ENCODE measurements around the gene MRPL52. TPM values are rescaled to one million over a fixed set of nuclear protein-coding genes. Genes with fewer than 3 reads are reported as not detected.
"Not testable (repeated sequence)": the region's sequence is repeated elsewhere in the genome, so short reads cannot be mapped to it uniquely, and the experiment has no call there.

MRPL52 gene
- total RNA-seq, 1 experiment from 2014 or later: 110 TPM

- Mint-ChIP-seq H3K4me3 (ENCODE audit: low read depth, unreplicated experiment) (no peak overlapping the region), H3K27ac (ENCODE audit: unreplicated experiment) (no peak overlapping the region), H3K27me3 (ENCODE audit: unreplicated experiment) (peaks cover 8% of the 10 kb centered on the region), H3K9me3 (ENCODE audit: low read depth, unreplicated experiment) (no peaks in the 10 kb centered on the region), H3K36me3 (ENCODE audit: insufficient read depth, unreplicated experiment) (no peaks in the 10 kb centered on the region), H3K4me1 (ENCODE audit: low read depth, unreplicated experiment) (no peaks in the 10 kb centered on the region)
- no peak for TF ChIP-seq CTCF (IDR thresholded peaks at IDR 0.05; ENCODE audit: unreplicated experiment)
- no peak for DNase-seq
- no TSS peak for BruUV-seq (replicated peaks)
- intact Hi-C loops (cut with micrococcal nuclease; ENCODE audit: unreplicated experiment): no loop called here
- CTCF ChIA-PET: no interaction called here
Measured at GRCh38 chr14:22800346-22800745, 29.3 kb upstream of the MRPL52 start.

- intact Hi-C loops (cut with micrococcal nuclease; ENCODE audit: unreplicated experiment): no loop called here
- CTCF ChIA-PET: no interaction called here
- Mint-ChIP-seq H3K4me3 (ENCODE audit: low read depth, unreplicated experiment) (no peak overlapping the region), H3K4me1 (ENCODE audit: low read depth, unreplicated experiment) (no peaks in the 10 kb centered on the region), H3K27me3 (ENCODE audit: unreplicated experiment) (peaks cover 8% of the 10 kb centered on the region), H3K36me3 (ENCODE audit: insufficient read depth, unreplicated experiment) (no peaks in the 10 kb centered on the region), H3K9me3 (ENCODE audit: low read depth, unreplicated experiment) (no peaks in the 10 kb centered on the region), H3K27ac (ENCODE audit: unreplicated experiment) (no peak overlapping the region)
- no peak for TF ChIP-seq CTCF (IDR thresholded peaks at IDR 0.05; ENCODE audit: unreplicated experiment)
- DNase-seq: no peak
- no TSS peak for BruUV-seq (replicated peaks)
Measured at GRCh38 chr14:22801716-22802115, 28.0 kb upstream of the MRPL52 start.

- intact Hi-C loops (cut with micrococcal nuclease; ENCODE audit: unreplicated experiment): no loop called here
- no peaks in the 10 kb centered on the region for H3K36me3 Mint-ChIP-seq (ENCODE audit: insufficient read depth, unreplicated experiment)
- CTCF ChIA-PET: no interaction called here
- peaks cover 10% of the 10 kb centered on the region for H3K4me1 Mint-ChIP-seq (ENCODE audit: low read depth, unreplicated experiment)
- no peak for TF ChIP-seq CTCF (IDR thresholded peaks at IDR 0.05; ENCODE audit: unreplicated experiment)
- peaks cover 8% of the 10 kb centered on the region for H3K27me3 Mint-ChIP-seq (ENCODE audit: unreplicated experiment)
- no peaks in the 10 kb centered on the region for H3K9me3 Mint-ChIP-seq (ENCODE audit: low read depth, unreplicated experiment)
- no peak overlapping the region for H3K4me3 Mint-ChIP-seq (ENCODE audit: low read depth, unreplicated experiment)
- H3K27ac Mint-ChIP-seq (ENCODE audit: unreplicated experiment): no peak overlapping the region
- no peak for DNase-seq
- no TSS peak for BruUV-seq (replicated peaks)
Measured at GRCh38 chr14:22802860-22803686, 26.6 kb upstream of the MRPL52 start.

- no TSS peak for BruUV-seq (replicated peaks)
- Mint-ChIP-seq H3K27ac (ENCODE audit: unreplicated experiment) (no peak overlapping the region), H3K9me3 (ENCODE audit: low read depth, unreplicated experiment) (no peaks in the 10 kb centered on the region), H3K36me3 (ENCODE audit: insufficient read depth, unreplicated experiment) (no peaks in the 10 kb centered on the region), H3K4me1 (ENCODE audit: low read depth, unreplicated experiment) (peaks cover 10% of the 10 kb centered on the region), H3K4me3 (ENCODE audit: low read depth, unreplicated experiment) (no peak overlapping the region), H3K27me3 (ENCODE audit: unreplicated experiment) (peaks cover 8% of the 10 kb centered on the region)
- CTCF ChIA-PET: no interaction called here
- intact Hi-C loops (cut with micrococcal nuclease; ENCODE audit: unreplicated experiment): no loop called here
- DNase-seq: no peak
- TF ChIP-seq CTCF (IDR thresholded peaks at IDR 0.05; ENCODE audit: unreplicated experiment): no peak
Measured at GRCh38 chr14:22803687-22803974, 26.1 kb upstream of the MRPL52 start.

- H3K27ac Mint-ChIP-seq (ENCODE audit: unreplicated experiment); CTCF ChIA-PET; DNase-seq; H3K9me3 Mint-ChIP-seq (ENCODE audit: low read depth, unreplicated experiment); H3K4me3 Mint-ChIP-seq (ENCODE audit: low read depth, unreplicated experiment); BruUV-seq (replicated peaks); H3K27me3 Mint-ChIP-seq (ENCODE audit: unreplicated experiment); H3K4me1 Mint-ChIP-seq (ENCODE audit: low read depth, unreplicated experiment); H3K36me3 Mint-ChIP-seq (ENCODE audit: insufficient read depth, unreplicated experiment); intact Hi-C loops (cut with micrococcal nuclease; ENCODE audit: unreplicated experiment): not testable (repeated sequence)
Measured at GRCh38 chr14:22805235-22805634, 24.5 kb upstream of the MRPL52 start.
